HEK293 (cell line): ENCODE results near the gene CXXC1.

Experiments
- BCL11A ChIP-seq: fragments of 450-650 bp; formaldehyde crosslinking; IDR thresholded peaks from 2 replicates; pipeline ENCODE4 v1.5.1; 2016; ENCODE audit warnings: low read depth, missing biosample characterization, missing genetic modification characterization
- GLIS1 ChIP-seq: fragments of 450-650 bp; formaldehyde crosslinking; IDR thresholded peaks from 2 replicates; pipeline ENCODE4 v1.5.1; 2016; ENCODE audit warnings: missing biosample characterization, missing genetic modification characterization
- KLF1 ChIP-seq: fragments of 450-650 bp; formaldehyde crosslinking; IDR thresholded peaks from 2 replicates; pipeline ENCODE4 v1.5.1; 2016; ENCODE audit warnings: missing biosample characterization, missing genetic modification characterization
- KLF7 ChIP-seq: fragments of 450-650 bp; formaldehyde crosslinking; IDR thresholded peaks from 2 replicates; pipeline ENCODE4 v1.5.1; 2016; ENCODE audit warnings: missing biosample characterization, missing genetic modification characterization, borderline replicate concordance
- KLF9 ChIP-seq: fragments of 450-650 bp; formaldehyde crosslinking; IDR thresholded peaks from 2 replicates; pipeline ENCODE4 v1.5.1; 2016; ENCODE audit warnings: missing biosample characterization, missing genetic modification characterization, low read depth
- SCRT2 ChIP-seq: fragments of 450-650 bp; formaldehyde crosslinking; IDR thresholded peaks from 2 replicates; pipeline ENCODE4 v1.5.1; 2016; ENCODE audit warnings: missing biosample characterization, missing genetic modification characterization
- SP2 ChIP-seq: fragments of 450-650 bp; formaldehyde crosslinking; IDR thresholded peaks from 2 replicates; pipeline ENCODE4 v1.5.1; 2016; ENCODE audit warnings: missing biosample characterization, missing genetic modification characterization
- YY1 ChIP-seq: fragments of 450-650 bp; formaldehyde crosslinking; IDR thresholded peaks from 2 replicates; pipeline ENCODE4 v1.5.1; 2018; ENCODE audit warnings: missing biosample characterization, missing genetic modification characterization
- ZBTB8A ChIP-seq: fragments of 450-650 bp; formaldehyde crosslinking; IDR thresholded peaks from 2 replicates; pipeline ENCODE4 v1.5.1; 2016; ENCODE audit warnings: missing biosample characterization, missing genetic modification characterization
- ZNF324 ChIP-seq: fragments of 450-650 bp; formaldehyde crosslinking; IDR thresholded peaks from 2 replicates; pipeline ENCODE4 v1.5.1; 2016; ENCODE audit warnings: missing biosample characterization, missing genetic modification characterization
- ZNF335 ChIP-seq: fragments of 450-650 bp; formaldehyde crosslinking; conservative IDR thresholded peaks from 2 replicates; pipeline ENCODE4 v1.5.1; 2016; ENCODE audit warnings: missing biosample characterization, missing genetic modification characterization
- ZNF366 ChIP-seq: fragments of 450-650 bp; formaldehyde crosslinking; conservative IDR thresholded peaks from 2 replicates; pipeline ENCODE4 v1.5.1; 2016; ENCODE audit warnings: missing biosample characterization, missing genetic modification characterization
- ZNF37A ChIP-seq: fragments of 450-650 bp; IDR thresholded peaks from 2 replicates; pipeline ENCODE4 v1.5.1; 2018; ENCODE audit warnings: missing biosample characterization, missing genetic modification characterization
- ZNF391 ChIP-seq: fragments of 450-650 bp; formaldehyde crosslinking; IDR thresholded peaks from 2 replicates; pipeline ENCODE4 v1.5.1; 2016; ENCODE audit warnings: low read depth, missing biosample characterization, missing genetic modification characterization, borderline replicate concordance
- ZNF394 ChIP-seq: fragments of 450-650 bp; formaldehyde crosslinking; IDR thresholded peaks from 2 replicates; pipeline ENCODE4 v1.5.1; 2016; ENCODE audit warnings: missing biosample characterization, missing genetic modification characterization, mild to moderate bottlenecking, moderate library complexity, borderline replicate concordance
- ZNF426 ChIP-seq: fragments of 450-650 bp; formaldehyde crosslinking; IDR thresholded peaks from 2 replicates; pipeline ENCODE4 v1.5.1; 2017; ENCODE audit warnings: missing biosample characterization, missing genetic modification characterization, mild to moderate bottlenecking, inconsistent platforms, moderate library complexity
- ZNF501 ChIP-seq: fragments of 450-650 bp; formaldehyde crosslinking; IDR thresholded peaks from 2 replicates; pipeline ENCODE4 v1.5.1; 2016; ENCODE audit warnings: missing biosample characterization, missing genetic modification characterization
- ZNF623 ChIP-seq: fragments of 450-650 bp; formaldehyde crosslinking; IDR thresholded peaks from 2 replicates; pipeline ENCODE4 v1.5.1; 2016; ENCODE audit warnings: missing biosample characterization, missing genetic modification characterization
- ZNF629 ChIP-seq: fragments of 450-650 bp; formaldehyde crosslinking; IDR thresholded peaks from 2 replicates; pipeline ENCODE4 v1.5.1; 2017; ENCODE audit warnings: missing biosample characterization, missing genetic modification characterization
- ZNF76 ChIP-seq: fragments of 450-650 bp; formaldehyde crosslinking; IDR thresholded peaks from 2 replicates; pipeline ENCODE4; 2016; ENCODE audit warnings: low read depth, missing biosample characterization, missing genetic modification characterization, borderline replicate concordance
- ZNF792 ChIP-seq: fragments of 450-650 bp; formaldehyde crosslinking; IDR thresholded peaks from 2 replicates; pipeline ENCODE4 v1.5.1; 2016; ENCODE audit warnings: missing biosample characterization, missing genetic modification characterization
- ZSCAN16 ChIP-seq: fragments of 450-650 bp; formaldehyde crosslinking; IDR thresholded peaks from 2 replicates; pipeline ENCODE4 v1.5.1; 2016; ENCODE audit warnings: missing biosample characterization, missing genetic modification characterization
- ZSCAN30 ChIP-seq: fragments of 450-650 bp; IDR thresholded peaks from 2 replicates; pipeline ENCODE4 v1.5.1; 2018; ENCODE audit warnings: missing biosample characterization, mild to moderate bottlenecking, missing genetic modification characterization, moderate library complexity
- ZXDB ChIP-seq: fragments of 450-650 bp; formaldehyde crosslinking; IDR thresholded peaks from 2 replicates; pipeline ENCODE4 v1.5.1; 2016; ENCODE audit warnings: missing biosample characterization, missing genetic modification characterization
- TF ChIP-seq, protein P1 (sequence below): fragments of 450-650 bp; formaldehyde crosslinking; IDR thresholded peaks from 2 replicates; pipeline ENCODE4 v1.5.1; 2016; ENCODE audit warnings: missing biosample characterization, missing genetic modification characterization
- TF ChIP-seq, protein P2 (sequence below): fragments of 450-650 bp; formaldehyde crosslinking; conservative IDR thresholded peaks from 2 replicates; pipeline ENCODE4 v1.5.1; 2016; ENCODE audit warnings: low read depth, missing biosample characterization, missing genetic modification characterization
- TF ChIP-seq, protein P3 (sequence below): fragments of 450-650 bp; formaldehyde crosslinking; IDR thresholded peaks from 2 replicates; pipeline ENCODE4 v1.5.1; 2016; ENCODE audit warnings: missing biosample characterization, missing genetic modification characterization
- TF ChIP-seq, protein P4 (sequence below): fragments of 450-650 bp; formaldehyde crosslinking; IDR thresholded peaks from 2 replicates; pipeline ENCODE4 v1.5.1; 2016; ENCODE audit warnings: missing biosample characterization, missing genetic modification characterization
- TF ChIP-seq, protein P5 (sequence below): fragments of 450-650 bp; IDR thresholded peaks from 2 replicates; pipeline ENCODE4 v1.5.1; 2018; ENCODE audit warnings: missing biosample characterization, missing genetic modification characterization

CXXC1 gene

DNA sequence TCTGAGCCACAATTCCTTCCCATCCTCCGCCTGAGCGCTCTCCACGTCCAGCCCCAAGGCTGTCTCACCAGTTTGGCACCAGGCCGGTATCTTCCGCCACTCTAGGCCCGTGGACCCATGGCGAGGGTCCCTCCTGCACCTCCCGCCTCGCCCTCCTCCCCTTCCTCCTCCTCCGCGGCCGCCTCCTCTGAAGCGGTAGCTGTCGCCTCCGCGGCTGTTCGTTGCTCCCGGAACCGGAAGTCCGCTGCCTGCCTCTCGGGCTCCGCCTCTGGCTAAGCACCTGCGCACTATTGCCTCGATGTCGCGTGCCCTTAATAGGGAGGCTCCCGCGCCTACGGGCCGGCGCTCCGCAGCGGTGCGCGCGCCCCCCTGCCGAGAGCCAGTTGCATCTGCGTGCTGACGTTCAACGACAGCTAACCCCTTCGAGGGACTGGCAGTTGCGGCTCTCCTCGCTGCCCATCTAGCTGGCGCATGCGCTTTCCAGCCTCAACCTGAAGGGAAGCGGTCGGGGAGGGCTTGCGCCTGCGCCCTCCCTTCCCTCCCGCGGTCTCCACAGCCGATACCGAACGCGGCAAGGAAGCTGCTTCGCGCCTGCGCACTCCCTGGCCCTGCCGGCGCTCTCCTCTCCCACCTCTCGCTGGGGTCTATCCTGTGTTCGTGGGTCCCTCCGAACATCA, 6.1 kb downstream of the CXXC1 start, which contains the start of gene MBD1 (continued):
- peak; percentile 90 for TF ChIP-seq ZSCAN30
- TF ChIP-seq ZNF426 (tag by site-specific recombination) = no peak
- TF ChIP-seq ZNF76 (tag by site-specific recombination) = peak; percentile 79; the same call in 1 of the 2 replicates
- TF ChIP-seq ZNF335 = peak; percentile 95
- TF ChIP-seq, protein P1, sequence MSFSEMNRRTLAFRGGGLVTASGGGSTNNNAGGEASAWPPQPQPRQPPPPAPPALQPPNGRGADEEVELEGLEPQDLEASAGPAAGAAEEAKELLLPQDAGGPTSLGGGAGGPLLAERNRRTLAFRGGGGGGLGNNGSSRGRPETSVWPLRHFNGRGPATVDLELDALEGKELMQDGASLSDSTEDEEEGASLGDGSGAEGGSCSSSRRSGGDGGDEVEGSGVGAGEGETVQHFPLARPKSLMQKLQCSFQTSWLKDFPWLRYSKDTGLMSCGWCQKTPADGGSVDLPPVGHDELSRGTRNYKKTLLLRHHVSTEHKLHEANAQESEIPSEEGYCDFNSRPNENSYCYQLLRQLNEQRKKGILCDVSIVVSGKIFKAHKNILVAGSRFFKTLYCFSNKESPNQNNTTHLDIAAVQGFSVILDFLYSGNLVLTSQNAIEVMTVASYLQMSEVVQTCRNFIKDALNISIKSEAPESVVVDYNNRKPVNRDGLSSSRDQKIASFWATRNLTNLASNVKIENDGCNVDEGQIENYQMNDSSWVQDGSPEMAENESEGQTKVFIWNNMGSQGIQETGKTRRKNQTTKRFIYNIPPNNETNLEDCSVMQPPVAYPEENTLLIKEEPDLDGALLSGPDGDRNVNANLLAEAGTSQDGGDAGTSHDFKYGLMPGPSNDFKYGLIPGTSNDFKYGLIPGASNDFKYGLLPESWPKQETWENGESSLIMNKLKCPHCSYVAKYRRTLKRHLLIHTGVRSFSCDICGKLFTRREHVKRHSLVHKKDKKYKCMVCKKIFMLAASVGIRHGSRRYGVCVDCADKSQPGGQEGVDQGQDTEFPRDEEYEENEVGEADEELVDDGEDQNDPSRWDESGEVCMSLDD (tag by site-specific recombination) = peak; percentile 88; the same call in 1 of the 2 replicates
- TF ChIP-seq, protein P2, sequence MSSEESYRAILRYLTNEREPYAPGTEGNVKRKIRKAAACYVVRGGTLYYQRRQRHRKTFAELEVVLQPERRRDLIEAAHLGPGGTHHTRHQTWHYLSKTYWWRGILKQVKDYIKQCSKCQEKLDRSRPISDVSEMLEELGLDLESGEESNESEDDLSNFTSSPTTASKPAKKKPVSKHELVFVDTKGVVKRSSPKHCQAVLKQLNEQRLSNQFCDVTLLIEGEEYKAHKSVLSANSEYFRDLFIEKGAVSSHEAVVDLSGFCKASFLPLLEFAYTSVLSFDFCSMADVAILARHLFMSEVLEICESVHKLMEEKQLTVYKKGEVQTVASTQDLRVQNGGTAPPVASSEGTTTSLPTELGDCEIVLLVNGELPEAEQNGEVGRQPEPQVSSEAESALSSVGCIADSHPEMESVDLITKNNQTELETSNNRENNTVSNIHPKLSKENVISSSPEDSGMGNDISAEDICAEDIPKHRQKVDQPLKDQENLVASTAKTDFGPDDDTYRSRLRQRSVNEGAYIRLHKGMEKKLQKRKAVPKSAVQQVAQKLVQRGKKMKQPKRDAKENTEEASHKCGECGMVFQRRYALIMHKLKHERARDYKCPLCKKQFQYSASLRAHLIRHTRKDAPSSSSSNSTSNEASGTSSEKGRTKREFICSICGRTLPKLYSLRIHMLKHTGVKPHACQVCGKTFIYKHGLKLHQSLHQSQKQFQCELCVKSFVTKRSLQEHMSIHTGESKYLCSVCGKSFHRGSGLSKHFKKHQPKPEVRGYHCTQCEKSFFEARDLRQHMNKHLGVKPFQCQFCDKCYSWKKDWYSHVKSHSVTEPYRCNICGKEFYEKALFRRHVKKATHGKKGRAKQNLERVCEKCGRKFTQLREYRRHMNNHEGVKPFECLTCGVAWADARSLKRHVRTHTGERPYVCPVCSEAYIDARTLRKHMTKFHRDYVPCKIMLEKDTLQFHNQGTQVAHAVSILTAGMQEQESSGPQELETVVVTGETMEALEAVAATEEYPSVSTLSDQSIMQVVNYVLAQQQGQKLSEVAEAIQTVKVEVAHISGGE = peak; percentile 94
- no peak; the same call in 1 of the 2 replicates for TF ChIP-seq ZNF623 (tag by site-specific recombination)
- TF ChIP-seq, protein P3, sequence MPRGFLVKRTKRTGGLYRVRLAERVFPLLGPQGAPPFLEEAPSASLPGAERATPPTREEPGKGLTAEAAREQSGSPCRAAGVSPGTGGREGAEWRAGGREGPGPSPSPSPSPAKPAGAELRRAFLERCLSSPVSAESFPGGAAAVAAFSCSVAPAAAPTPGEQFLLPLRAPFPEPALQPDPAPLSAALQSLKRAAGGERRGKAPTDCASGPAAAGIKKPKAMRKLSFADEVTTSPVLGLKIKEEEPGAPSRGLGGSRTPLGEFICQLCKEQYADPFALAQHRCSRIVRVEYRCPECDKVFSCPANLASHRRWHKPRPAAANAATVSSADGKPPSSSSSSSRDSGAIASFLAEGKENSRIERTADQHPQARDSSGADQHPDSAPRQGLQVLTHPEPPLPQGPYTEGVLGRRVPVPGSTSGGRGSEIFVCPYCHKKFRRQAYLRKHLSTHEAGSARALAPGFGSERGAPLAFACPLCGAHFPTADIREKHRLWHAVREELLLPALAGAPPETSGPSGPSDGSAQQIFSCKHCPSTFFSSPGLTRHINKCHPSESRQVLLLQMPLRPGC = peak; percentile 69; the same call in 1 of the 2 replicates
- TF ChIP-seq, protein P4, sequence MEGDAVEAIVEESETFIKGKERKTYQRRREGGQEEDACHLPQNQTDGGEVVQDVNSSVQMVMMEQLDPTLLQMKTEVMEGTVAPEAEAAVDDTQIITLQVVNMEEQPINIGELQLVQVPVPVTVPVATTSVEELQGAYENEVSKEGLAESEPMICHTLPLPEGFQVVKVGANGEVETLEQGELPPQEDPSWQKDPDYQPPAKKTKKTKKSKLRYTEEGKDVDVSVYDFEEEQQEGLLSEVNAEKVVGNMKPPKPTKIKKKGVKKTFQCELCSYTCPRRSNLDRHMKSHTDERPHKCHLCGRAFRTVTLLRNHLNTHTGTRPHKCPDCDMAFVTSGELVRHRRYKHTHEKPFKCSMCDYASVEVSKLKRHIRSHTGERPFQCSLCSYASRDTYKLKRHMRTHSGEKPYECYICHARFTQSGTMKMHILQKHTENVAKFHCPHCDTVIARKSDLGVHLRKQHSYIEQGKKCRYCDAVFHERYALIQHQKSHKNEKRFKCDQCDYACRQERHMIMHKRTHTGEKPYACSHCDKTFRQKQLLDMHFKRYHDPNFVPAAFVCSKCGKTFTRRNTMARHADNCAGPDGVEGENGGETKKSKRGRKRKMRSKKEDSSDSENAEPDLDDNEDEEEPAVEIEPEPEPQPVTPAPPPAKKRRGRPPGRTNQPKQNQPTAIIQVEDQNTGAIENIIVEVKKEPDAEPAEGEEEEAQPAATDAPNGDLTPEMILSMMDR (tag by site-specific recombination) = peak; percentile 93
- peak; percentile 97 for TF ChIP-seq SP2
- peak; percentile 86 for TF ChIP-seq ZXDB
- peak; percentile 85 for TF ChIP-seq ZNF792 (tag by site-specific recombination)
- TF ChIP-seq ZNF501 = peak; percentile 99
- no peak; the same call in 1 of the 2 replicates for TF ChIP-seq YY1 (tag by site-specific recombination)
- peak; percentile 99 for TF ChIP-seq GLIS1 (tag by site-specific recombination)
- peak; percentile 79 for TF ChIP-seq ZNF629 (tag by site-specific recombination)
- TF ChIP-seq KLF1 (tag by site-specific recombination) = peak; percentile 69
- peak; percentile 9; the same call in 1 of the 2 replicates for TF ChIP-seq ZNF394
- peak; percentile 93 for TF ChIP-seq ZBTB8A (tag by site-specific recombination)
- peak; percentile 57; the same call in 1 of the 2 replicates for TF ChIP-seq KLF9 (tag by site-specific recombination)
- TF ChIP-seq ZNF366 (tag by site-specific recombination) = peak; percentile 66; the same call in 1 of the 2 replicates
- peak; percentile 80; the same call in 1 of the 2 replicates for TF ChIP-seq ZNF324
- TF ChIP-seq ZNF37A (tag by site-specific recombination) = no peak
- TF ChIP-seq ZSCAN16 = 0 out of 2 replicates have a peak, but pooled peaks have one; percentile 71
- TF ChIP-seq ZNF391 (tag by site-specific recombination) = peak; percentile 63; the same call in 1 of the 2 replicates
- TF ChIP-seq, protein P5, sequence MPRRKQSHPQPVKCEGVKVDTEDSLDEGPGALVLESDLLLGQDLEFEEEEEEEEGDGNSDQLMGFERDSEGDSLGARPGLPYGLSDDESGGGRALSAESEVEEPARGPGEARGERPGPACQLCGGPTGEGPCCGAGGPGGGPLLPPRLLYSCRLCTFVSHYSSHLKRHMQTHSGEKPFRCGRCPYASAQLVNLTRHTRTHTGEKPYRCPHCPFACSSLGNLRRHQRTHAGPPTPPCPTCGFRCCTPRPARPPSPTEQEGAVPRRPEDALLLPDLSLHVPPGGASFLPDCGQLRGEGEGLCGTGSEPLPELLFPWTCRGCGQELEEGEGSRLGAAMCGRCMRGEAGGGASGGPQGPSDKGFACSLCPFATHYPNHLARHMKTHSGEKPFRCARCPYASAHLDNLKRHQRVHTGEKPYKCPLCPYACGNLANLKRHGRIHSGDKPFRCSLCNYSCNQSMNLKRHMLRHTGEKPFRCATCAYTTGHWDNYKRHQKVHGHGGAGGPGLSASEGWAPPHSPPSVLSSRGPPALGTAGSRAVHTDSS (tag by site-specific recombination) = peak; percentile 84
- 0 out of 2 replicates have a peak, but pooled peaks have one; percentile 22 for TF ChIP-seq KLF7 (tag by site-specific recombination)
- TF ChIP-seq SCRT2 = peak; percentile 82
- 0 out of 2 replicates have a peak, but pooled peaks have one; percentile 0 for TF ChIP-seq BCL11A
